Thoracic aorta (tissue), 2 donors: ENCODE measurements around the gene GIT2. TPM values are rescaled to one million over a fixed set of nuclear protein-coding genes. Genes with fewer than 3 reads are reported as not detected.
A peak's percentile ranks its signal among the peaks of the same experiment; 100 is the strongest.

Experiments used
- ATAC-seq: fragments of 150-250 bp; one replicate; pipeline ENCODE4 v1.8.0; 2017; ENCODE audit warnings: low read depth; ENCODE audit not compliant: insufficient number of reproducible peaks, low FRiP score
- DNase-seq: peaks from one replicate; pipeline ENCODE4 v3.0.0-alpha.2; 2020; ENCODE audit warnings: low spot score
- H3K27ac ChIP-seq, 2 donors: fragments of 200-600 bp; sonication (generic); 1 replicate in 1 of 2; 2 replicates in 1 of 2; pipeline ENCODE4 v1.5.1; 2016; ENCODE audit warnings: mild to moderate bottlenecking in 2 of 2, moderate library complexity in 2 of 2
- H3K27me3 ChIP-seq: fragments of 200-600 bp; sonication (generic); replicated peaks from 2 replicates; pipeline ENCODE4 v1.6.0; 2016; ENCODE audit warnings: mild to moderate bottlenecking; ENCODE audit not compliant: insufficient read depth
- H3K36me3 ChIP-seq: fragments of 200-600 bp; sonication (generic); one replicate; pipeline ENCODE4 v1.5.1; 2016
- H3K4me1 ChIP-seq, 2 donors: fragments of 200-600 bp; sonication (generic); 1 replicate in 1 of 2; 2 replicates in 1 of 2; pipeline versions ENCODE4 v1.5.1 to v1.6.0; 2016; ENCODE audit warnings: low read depth in 2 of 2, mild to moderate bottlenecking in 1 of 2; ENCODE audit not compliant: control insufficient read depth in 1 of 2
- H3K4me3 ChIP-seq: fragments of 200-600 bp; sonication (generic); 2 replicates; pipeline ENCODE4 v1.5.1; 2016; ENCODE audit warnings: mild to moderate bottlenecking
- H3K9me3 ChIP-seq: fragments of 200-600 bp; sonication (generic); 2 replicates; pipeline ENCODE4 v1.5.1; 2016
- total RNA-seq, 2 donors: library from RNA; depleted of rRNA; stranded (reverse); fragments of >200 nt; gene quantifications; one replicate each; pipeline versions ENCODE4 v1.1.0 to v1.2.3, GENCODE V29; 2016
- TF ChIP-seq, protein P1 (sequence below): fragments of 200-600 bp; sonication (generic); IDR thresholded peaks from one replicate; pipeline ENCODE4 v1.5.1; 2019; ENCODE audit warnings: antibody characterized with exemption

GIT2 gene
- total RNA-seq, 2 donors from 2014 or later, result 45.2 to 71.5 TPM

DNA sequence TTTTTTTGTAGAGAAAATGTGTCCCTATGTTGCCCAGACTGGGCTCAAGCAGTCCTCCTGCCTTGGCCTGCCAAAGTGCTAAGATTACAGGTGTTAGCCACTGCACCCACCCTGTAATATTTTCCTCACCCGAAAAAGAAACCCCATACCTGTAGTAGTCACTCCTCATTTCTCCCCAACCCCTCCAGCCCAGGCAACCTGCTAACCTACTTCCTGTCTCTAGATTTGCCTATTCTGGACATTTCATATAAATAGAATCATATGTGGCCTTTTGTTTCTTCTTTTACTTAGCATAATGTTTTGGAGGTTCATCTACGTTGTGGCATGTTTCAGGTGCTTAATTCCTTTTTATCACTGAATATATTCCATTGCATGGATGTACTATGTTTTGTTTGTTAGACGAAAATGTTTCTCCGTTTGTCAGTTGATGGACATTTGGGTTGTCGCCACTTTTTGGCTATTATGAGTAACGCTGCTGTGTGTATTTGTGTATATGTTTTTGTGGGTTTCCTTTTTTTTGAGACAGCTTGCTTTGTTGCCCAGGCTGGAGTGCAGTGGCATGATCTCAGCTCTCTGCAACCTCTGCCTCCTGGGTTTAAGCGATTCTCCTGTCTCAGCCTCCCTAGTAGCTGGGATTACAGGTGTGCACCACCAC, 9.3 kb upstream of the GIT2 start:
- Histone ChIP-seq H3K4me1 (peaks cover 13 to 23% of the 10 kb centered on the region in 2 donors), H3K27me3 (no peaks in the 10 kb centered on the region), H3K36me3 (no peaks in the 10 kb centered on the region), H3K9me3 (no peaks in the 10 kb centered on the region), H3K27ac (no peak overlapping the region), H3K4me3 (no peak overlapping the region)
- ATAC-seq (no peak), DNase-seq (no peak)
- TF ChIP-seq, protein P1, sequence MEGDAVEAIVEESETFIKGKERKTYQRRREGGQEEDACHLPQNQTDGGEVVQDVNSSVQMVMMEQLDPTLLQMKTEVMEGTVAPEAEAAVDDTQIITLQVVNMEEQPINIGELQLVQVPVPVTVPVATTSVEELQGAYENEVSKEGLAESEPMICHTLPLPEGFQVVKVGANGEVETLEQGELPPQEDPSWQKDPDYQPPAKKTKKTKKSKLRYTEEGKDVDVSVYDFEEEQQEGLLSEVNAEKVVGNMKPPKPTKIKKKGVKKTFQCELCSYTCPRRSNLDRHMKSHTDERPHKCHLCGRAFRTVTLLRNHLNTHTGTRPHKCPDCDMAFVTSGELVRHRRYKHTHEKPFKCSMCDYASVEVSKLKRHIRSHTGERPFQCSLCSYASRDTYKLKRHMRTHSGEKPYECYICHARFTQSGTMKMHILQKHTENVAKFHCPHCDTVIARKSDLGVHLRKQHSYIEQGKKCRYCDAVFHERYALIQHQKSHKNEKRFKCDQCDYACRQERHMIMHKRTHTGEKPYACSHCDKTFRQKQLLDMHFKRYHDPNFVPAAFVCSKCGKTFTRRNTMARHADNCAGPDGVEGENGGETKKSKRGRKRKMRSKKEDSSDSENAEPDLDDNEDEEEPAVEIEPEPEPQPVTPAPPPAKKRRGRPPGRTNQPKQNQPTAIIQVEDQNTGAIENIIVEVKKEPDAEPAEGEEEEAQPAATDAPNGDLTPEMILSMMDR, result no peak

DNA sequence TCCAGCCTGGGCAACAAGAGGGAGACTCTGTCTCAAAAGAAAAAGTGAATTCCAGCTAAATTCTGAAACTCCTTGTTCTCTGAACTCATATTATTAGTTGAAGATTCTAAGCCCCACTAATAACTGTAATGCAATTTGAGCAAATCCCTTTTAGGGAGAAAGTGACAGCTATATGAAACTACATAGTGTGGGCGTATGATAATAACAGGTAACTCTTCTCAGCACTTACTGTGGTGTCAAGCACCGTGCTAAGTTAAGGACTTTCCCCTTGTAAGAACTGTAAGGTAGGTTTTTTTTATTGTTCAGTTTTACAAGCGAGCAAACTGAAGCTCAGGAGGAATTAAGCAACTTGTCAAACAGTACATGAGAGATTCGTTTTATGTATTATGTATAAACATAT, 8.4 kb upstream of the GIT2 start:
- TF ChIP-seq, protein P1, result no peak
- Histone ChIP-seq H3K4me1 (peaks cover 15 to 28% of the 10 kb centered on the region in 2 donors), H3K4me3 (no peak overlapping the region), H3K9me3 (no peaks in the 10 kb centered on the region), H3K27ac (no peak overlapping the region), H3K36me3 (no peaks in the 10 kb centered on the region), H3K27me3 (no peaks in the 10 kb centered on the region)
- DNase-seq (no peak), ATAC-seq (no peak)

DNA sequence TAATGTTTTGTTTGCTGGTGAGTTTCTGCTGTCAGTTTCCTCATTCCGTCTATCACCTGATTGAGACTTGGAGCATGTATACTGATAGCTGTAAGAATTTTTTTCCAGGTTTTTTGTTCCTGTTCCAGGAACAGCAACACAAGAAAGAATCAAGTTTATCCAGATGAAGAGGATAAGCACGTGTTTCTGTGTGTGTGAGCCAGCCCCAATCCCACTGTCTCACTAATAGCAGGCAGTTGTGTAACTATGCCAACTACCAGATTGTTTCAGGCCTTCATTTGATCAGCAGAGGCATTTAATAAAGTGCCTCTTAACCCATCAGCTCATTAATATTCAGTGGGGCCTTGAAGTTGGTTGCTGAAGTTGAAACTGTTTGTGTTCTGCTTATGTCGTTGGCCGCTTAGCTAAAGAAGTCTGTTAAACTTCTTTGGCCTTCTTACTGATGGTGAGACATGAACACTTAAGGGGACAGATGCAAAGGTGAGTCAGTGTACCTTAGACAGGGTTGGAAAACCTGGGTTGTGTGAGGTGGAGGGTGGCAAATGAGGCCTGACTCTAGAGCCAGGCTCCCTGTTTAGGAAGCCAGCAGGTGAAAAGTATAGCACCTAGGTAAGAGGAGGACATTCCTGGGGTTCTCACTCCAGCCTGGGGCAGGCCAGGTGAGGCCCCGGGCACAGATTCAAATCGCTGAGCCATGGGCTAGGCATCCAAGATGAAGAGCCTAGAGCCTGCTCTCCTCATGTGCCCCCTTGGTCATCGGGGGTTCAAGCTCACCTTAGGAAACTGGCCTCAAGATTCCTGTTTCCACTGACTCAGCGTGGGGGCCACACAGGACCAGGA, 6.7 kb upstream of the GIT2 start:
- Histone ChIP-seq H3K4me1 (peaks cover 15 to 35% of the 10 kb centered on the region in 2 donors), H3K36me3 (no peaks in the 10 kb centered on the region), H3K27ac (peak overlapping the region in 1 of 2 donors; percentile 3), H3K27me3 (no peaks in the 10 kb centered on the region), H3K9me3 (no peaks in the 10 kb centered on the region), H3K4me3 (no peak overlapping the region)
- ATAC-seq (no peak), DNase-seq (no peak)
- TF ChIP-seq, protein P1, result no peak

DNA sequence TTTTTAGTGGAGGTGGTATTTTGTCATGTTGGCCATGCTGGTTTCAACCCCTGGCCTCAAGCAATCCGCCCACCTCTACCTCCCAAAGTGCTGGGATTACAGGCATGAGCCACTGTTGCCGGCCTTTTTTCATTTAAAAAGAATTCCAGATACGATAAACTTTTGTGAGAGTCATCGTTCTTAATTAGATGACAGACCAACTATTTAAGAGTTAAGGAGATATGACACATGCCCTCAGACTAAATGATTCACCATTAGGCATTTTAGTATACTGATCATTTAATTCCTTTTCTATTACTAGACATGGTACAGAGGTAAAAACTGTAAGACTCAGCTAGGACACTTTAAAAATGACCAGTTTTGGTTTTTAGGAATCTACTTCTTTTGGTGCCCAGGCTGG, 5.4 kb upstream of the GIT2 start:
- TF ChIP-seq, protein P1, result no peak
- Histone ChIP-seq H3K36me3 (no peaks in the 10 kb centered on the region), H3K9me3 (no peaks in the 10 kb centered on the region), H3K27me3 (no peaks in the 10 kb centered on the region), H3K27ac (no peak overlapping the region), H3K4me1 (peaks cover 15 to 38% of the 10 kb centered on the region in 2 donors), H3K4me3 (no peak overlapping the region)
- DNase-seq (no peak), ATAC-seq (no peak)

DNA sequence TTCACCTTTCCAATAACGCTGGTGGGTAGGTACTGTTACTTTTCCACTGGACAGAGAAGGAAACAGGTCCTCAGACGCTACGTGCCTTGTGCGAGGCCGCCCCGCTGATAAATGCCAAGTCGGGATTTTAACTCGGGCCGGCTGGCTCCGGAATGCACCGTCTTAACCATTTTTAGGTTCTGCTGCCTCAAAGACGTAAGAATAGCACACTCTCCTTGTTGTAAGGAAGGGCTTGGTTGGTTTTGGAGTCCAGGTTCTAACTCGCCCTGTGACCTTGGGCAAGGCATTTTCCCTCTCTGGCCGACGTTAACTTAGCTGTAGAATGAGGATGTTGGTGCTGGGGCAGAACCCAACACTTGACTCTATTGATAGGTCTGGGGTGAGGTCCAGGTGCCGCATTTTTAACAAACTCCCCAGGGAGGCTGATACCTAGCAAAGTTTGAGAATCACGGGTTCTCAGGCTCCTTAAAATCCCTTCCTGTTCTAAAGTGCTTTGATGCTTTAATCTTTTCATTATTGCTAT, 3.9 kb upstream of the GIT2 start:
- TF ChIP-seq, protein P1, result no peak
- peaks cover 16 to 47% of the 10 kb centered on the region in 2 donors for H3K4me1 ChIP-seq
- peak overlapping the region; percentile 67 to 83 for H3K27ac ChIP-seq
- H3K27me3 ChIP-seq, result no peaks in the 10 kb centered on the region
- no peaks in the 10 kb centered on the region for H3K9me3 ChIP-seq
- H3K36me3 ChIP-seq, result no peaks in the 10 kb centered on the region
- peak overlapping the region; percentile 85 for H3K4me3 ChIP-seq
- DNase-seq (no peak), ATAC-seq (no peak)
